Measurements from ENCODE around the gene AP2A1. TPM values are rescaled to one million over a fixed set of nuclear protein-coding genes. Genes with fewer than 3 reads are reported as not detected.

Gene AP2A1
- total RNA-seq, 1 donor from 2014 or later: 54.0 TPM

DNA sequence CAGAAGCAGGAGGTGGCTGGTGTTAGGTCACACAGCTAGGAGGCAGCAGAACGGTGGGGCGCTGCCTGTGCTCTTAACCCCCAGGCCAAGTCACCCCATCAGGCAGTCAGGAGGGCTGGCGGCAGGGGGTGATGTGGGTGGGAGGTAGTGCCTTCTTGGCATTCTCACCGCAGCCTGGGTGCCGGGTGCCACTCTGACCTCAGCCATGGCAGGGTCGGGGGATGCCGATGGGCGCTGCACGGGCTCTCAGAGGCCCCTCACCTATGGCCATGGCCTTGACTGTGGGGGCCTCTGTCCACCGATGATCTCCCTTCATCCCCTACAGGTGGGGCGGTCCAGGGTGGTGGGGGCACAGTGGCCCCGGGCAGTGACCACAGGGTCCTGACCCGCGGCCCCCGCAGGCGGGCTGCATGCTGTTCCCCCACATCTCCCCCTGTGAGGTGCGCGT, 89.8 kb downstream of the AP2A1 start:
- ATAC-seq: peak; percentile 2

Other genes starting within 250 kb of the AP2A1 start
- gene RCN3, start 239.0 kb upstream of the AP2A1 start, total RNA-seq: 1.8 TPM
- 38.6 TPM for gene NOSIP, start 186.4 kb upstream of the AP2A1 start, total RNA-seq
- gene PRRG2, start 185.7 kb upstream of the AP2A1 start, total RNA-seq: 13.2 TPM
- gene PRR12, start 175.8 kb upstream of the AP2A1 start, total RNA-seq: 11.7 TPM
- 16.4 TPM for gene RRAS, start 126.9 kb upstream of the AP2A1 start, total RNA-seq
- gene SCAF1, start 124.8 kb upstream of the AP2A1 start, total RNA-seq: 31.0 TPM
- gene IRF3, start 101.1 kb upstream of the AP2A1 start, total RNA-seq: 38.6 TPM
- 23.5 TPM for gene BCL2L12, start 101.1 kb upstream of the AP2A1 start, total RNA-seq
- 99.0 TPM for gene PRMT1, start 89.7 kb upstream of the AP2A1 start, total RNA-seq
- 0.92 TPM for gene ADM5, start 77.4 kb upstream of the AP2A1 start, total RNA-seq
- 1.1 TPM for gene CPT1C, start 75.9 kb upstream of the AP2A1 start, total RNA-seq
- gene TSKS, start 3.7 kb upstream of the AP2A1 start, total RNA-seq: 0.12 TPM
- gene FUZ, start 46.3 kb downstream of the AP2A1 start, total RNA-seq: 8.3 TPM
- 25.6 TPM for gene MED25, start 51.3 kb downstream of the AP2A1 start, total RNA-seq
- 58.5 TPM for gene PTOV1, start 84.2 kb downstream of the AP2A1 start, total RNA-seq
- gene PNKP, start 100.6 kb downstream of the AP2A1 start, total RNA-seq: 29.2 TPM
- gene AKT1S1, start 110.4 kb downstream of the AP2A1 start, total RNA-seq: 32.7 TPM
- gene TBC1D17, start 110.7 kb downstream of the AP2A1 start, total RNA-seq: 15.8 TPM
- not detected for gene IL4I1, start 129.9 kb downstream of the AP2A1 start, total RNA-seq
- 15.1 TPM for gene ATF5, start 162.2 kb downstream of the AP2A1 start, total RNA-seq
- gene NUP62, start 162.5 kb downstream of the AP2A1 start, total RNA-seq: 23.6 TPM
- gene SIGLEC11, start 194.2 kb downstream of the AP2A1 start, total RNA-seq: not detected